A549 (cell line): Measurements from ENCODE around the gene DUSP10. TPM values are rescaled to one million over a fixed set of nuclear protein-coding genes. Genes with fewer than 3 reads are reported as not detected.

Experiments used
- ATAC-seq, 2 experiments: fragments of 200-7000 bp in 1 of 2; fragments of >200 bp in 1 of 2; cut with Nextera tagmentation in 1 of 2; cut with Tn5 transposase in 1 of 2; 3 replicates each; pipeline versions ENCODE4 v1.8.0 to v1.9.1; 2018 to 2020; ENCODE audit warnings: mild to moderate bottlenecking in 1 of 2, moderate library complexity in 1 of 2
- CTCF ChIA-PET: fragments of 300-600 bp; sonication (Branson Sonifier 250); formaldehyde crosslinking; extraction: SDS; loops from one replicate; lab custom pipeline; 2021; ENCODE audit warnings: antibody characterized with exemption, inconsistent platforms; lab: Yijun Ruan, JAX
- POLR2A ChIA-PET: fragments of 350-600 bp; formaldehyde crosslinking; extraction: SDS; loops from one replicate; lab custom pipeline; 2021; ENCODE audit warnings: antibody characterized with exemption, inconsistent platforms; lab: Yijun Ruan, JAX
- DNase-seq, 2 experiments: peaks; one replicate each; pipeline versions ENCODE4 v3.0.0 to v3.0.0-alpha.2; 2011 to 2016; ENCODE audit warnings: low read depth in 1 of 2, low spot score in 1 of 2
- FAIRE-seq: peaks from 2 replicates; lab custom pipeline; 2011; peaks lifted over from hg19 to GRCh38; lab: Jason Lieb, UNC
- H3K27ac ChIP-seq, 2 experiments: fragments of >200 bp; sonication (Bioruptor Twin); formaldehyde crosslinking; 3 replicates each; pipeline ENCODE4 v1.5.1; 2016 to 2017
- H3K4me1 ChIP-seq: fragments of >200 bp; sonication (Bioruptor Twin); formaldehyde crosslinking; 3 replicates; pipeline ENCODE4 v1.6.1; 2016
- H3K4me2 ChIP-seq: fragments of >200 bp; sonication (Bioruptor Twin); formaldehyde crosslinking; 3 replicates; pipeline ENCODE4 v1.6.1; 2016
- H3K4me3 ChIP-seq: fragments of >200 bp; sonication (Bioruptor Twin); formaldehyde crosslinking; 3 replicates; pipeline ENCODE4 v1.5.1; 2016
- H3K9me3 ChIP-seq: fragments of >200 bp; sonication (Bioruptor Twin); formaldehyde crosslinking; 3 replicates; pipeline ENCODE4 v1.6.1; 2016
- CHD2 ChIP-seq: fragments of 150-350 bp; IDR thresholded peaks from 2 replicates; pipeline ENCODE4 v1.6.1; 2014; ENCODE audit warnings: low read length; ENCODE audit not compliant: partially characterized antibody
- CHD4 ChIP-seq: fragments of 200-600 bp; sonication (generic); IDR thresholded peaks from 2 replicates; pipeline ENCODE4 v1.6.1; 2016; ENCODE audit warnings: antibody characterized with exemption, mild to moderate bottlenecking, borderline replicate concordance
- EP300 ChIP-seq, 2 experiments: fragments of >200 bp; sonication (Bioruptor Twin); formaldehyde crosslinking; IDR thresholded peaks; 2 replicates in 1 of 2; 3 replicates in 1 of 2; pipeline ENCODE4 v1.6.1; 2016 to 2017
- FOSL2 ChIP-seq, 2 experiments: fragments of 450-650 bp in 1 of 2; fragments of >200 bp in 1 of 2; sonication (Bioruptor Twin) in 1 of 2; formaldehyde crosslinking; IDR thresholded peaks; 2 replicates each; pipeline versions ENCODE4 v1.5.0 to v1.6.1; 2016 to 2020; ENCODE audit warnings: mild to moderate bottlenecking in 1 of 2, moderate library complexity in 1 of 2
- FOXS1 ChIP-seq: fragments of 250-450 bp; sonication (Bioruptor Pico); IDR thresholded peaks from 2 replicates; pipeline ENCODE4 v1.5.0; 2020; ENCODE audit warnings: mild to moderate bottlenecking, moderate library complexity
- HDAC2 ChIP-seq: fragments of 200-600 bp; sonication (generic); IDR thresholded peaks from 2 replicates; pipeline ENCODE4 v1.6.1; 2016
- HMGXB4 ChIP-seq: fragments of 250-450 bp; sonication (Bioruptor Pico); IDR thresholded peaks from 2 replicates; pipeline ENCODE4 v1.5.0; 2021; ENCODE audit warnings: mild to moderate bottlenecking, moderate library complexity, borderline replicate concordance
- HOXB13 ChIP-seq: fragments of 250-450 bp; sonication (Bioruptor Pico); IDR thresholded peaks from 2 replicates; pipeline ENCODE4 v1.5.0; 2020; ENCODE audit warnings: low read depth, mild to moderate bottlenecking, moderate library complexity
- MAX ChIP-seq: IDR thresholded peaks from 2 replicates; pipeline ENCODE4 v1.6.1; 2012
- MAZ ChIP-seq: fragments of 150-350 bp; IDR thresholded peaks from 2 replicates; pipeline ENCODE4 v1.6.1; 2014; ENCODE audit warnings: antibody characterized with exemption, low read depth, low read length, borderline replicate concordance
- MYC ChIP-seq: IDR thresholded peaks from 2 replicates; pipeline ENCODE4 v1.6.1; 2012; ENCODE audit warnings: mild to moderate bottlenecking, inconsistent platforms, low read length, improper control_type of control experiment, borderline replicate concordance
- NFE2L2 ChIP-seq: fragments of 150-350 bp; conservative IDR thresholded peaks from 2 replicates; pipeline ENCODE4 v1.6.1; 2014; ENCODE audit warnings: low read length
- PHF8 ChIP-seq: fragments of 200-600 bp; sonication (generic); IDR thresholded peaks from 2 replicates; pipeline ENCODE4 v1.6.1; 2016; ENCODE audit warnings: low read depth, mild to moderate bottlenecking, antibody characterized with exemption, moderate library complexity, borderline replicate concordance
- POLR2AphosphoS2 ChIP-seq: conservative IDR thresholded peaks from 2 replicates; pipeline ENCODE4 v1.6.1; 2012; ENCODE audit warnings: low read length, improper control_type of control experiment, inconsistent platforms
- RARB ChIP-seq: fragments of 250-450 bp; sonication (Bioruptor Pico); IDR thresholded peaks from 2 replicates; pipeline ENCODE4 v1.8.0; 2021; ENCODE audit warnings: mild to moderate bottlenecking, moderate library complexity
- RCOR1 ChIP-seq: fragments of 150-350 bp; IDR thresholded peaks from 2 replicates; pipeline ENCODE4 v1.6.1; 2014; ENCODE audit warnings: antibody characterized with exemption, low read length, low read depth
- SMC3 ChIP-seq: fragments of >200 bp; sonication (Bioruptor Twin); formaldehyde crosslinking; IDR thresholded peaks from 3 replicates; pipeline ENCODE4 v1.6.1; 2018; ENCODE audit warnings: inconsistent platforms
- SREBF2 ChIP-seq: fragments of 450-650 bp; IDR thresholded peaks from 2 replicates; pipeline ENCODE4 v1.6.1; 2014; ENCODE audit warnings: mild to moderate bottlenecking, moderate library complexity
- TFCP2L1 ChIP-seq: fragments of 250-450 bp; sonication (Bioruptor Pico); IDR thresholded peaks from 2 replicates; pipeline ENCODE4 v1.5.0; 2021; ENCODE audit warnings: mild to moderate bottlenecking
- TP53 ChIP-seq: fragments of 250-450 bp; sonication (Bioruptor Pico); IDR thresholded peaks from 2 replicates; pipeline ENCODE4 v1.5.0; 2021; ENCODE audit warnings: mild to moderate bottlenecking, moderate library complexity
- ZNF302 ChIP-seq: fragments of 250-450 bp; sonication (Bioruptor Pico); IDR thresholded peaks from 2 replicates; pipeline ENCODE4 v1.9.0; 2021; ENCODE audit warnings: inconsistent platforms, mild to moderate bottlenecking, moderate library complexity
- WGBS: methylation state at CpG from one replicate; pipeline ENCODE4 v1.1.6; 2017; ENCODE audit errors: missing lambda C conversion rate; 5-methylcytosine and 5-hydroxymethylcytosine counted together
- polyA plus RNA-seq, 4 experiments: library from polyadenylated mRNA; depleted of rRNA in 3 of 4; stranded (reverse); fragments of >200 nt; fragmentation: RNase III in 1 of 4; extraction: RNeasy Plus Mini Kit Qiagen cat#74134 plus additional on column Dnase treatment in 1 of 4; gene quantifications; 2 replicates in 3 of 4; 3 replicates in 1 of 4; pipeline ENCODE4 v1.2.3, GENCODE V29; 2011 to 2017
- TF ChIP-seq, protein P1 (sequence below): fragments of >200 bp; sonication (Bioruptor Twin); formaldehyde crosslinking; IDR thresholded peaks from 2 replicates; pipeline ENCODE4 v1.6.1; 2016
- TF ChIP-seq, protein P2 (sequence below): IDR thresholded peaks from 2 replicates; pipeline ENCODE4 v1.6.1; 2012
- TF ChIP-seq, protein P3 (sequence below): fragments of >200 bp; sonication (Bioruptor Twin); formaldehyde crosslinking; IDR thresholded peaks from 3 replicates; pipeline ENCODE4 v1.5.1; 2016
- TF ChIP-seq, protein P4 (sequence below): fragments of >200 bp; sonication (Bioruptor Twin); formaldehyde crosslinking; IDR thresholded peaks from 3 replicates; pipeline ENCODE4 v1.6.1; 2016

Gene DUSP10
- polyA plus RNA-seq, 2 of the 4 experiments (the other 2 are of a cell fraction), result 4.8 to 5.2 TPM

DNA sequence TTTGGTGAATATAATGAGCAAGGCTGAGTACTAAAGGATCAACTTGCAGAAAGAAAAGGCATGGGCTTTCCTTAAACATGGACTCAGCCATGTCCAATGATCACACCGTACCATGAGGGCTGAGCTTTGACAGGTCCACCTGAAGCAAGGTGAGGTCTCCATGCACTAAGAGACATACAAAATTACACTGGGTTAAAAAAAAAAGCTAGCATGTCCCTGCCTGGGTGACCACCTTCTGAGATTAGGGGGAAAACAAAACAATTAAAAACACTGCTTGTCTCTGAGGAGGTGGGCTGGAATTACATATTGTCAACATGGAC is 22.7 kb downstream of the DUSP10 start:
- POLR2A ChIA-PET, result interaction anchor here (2.1 kb wide), 1 partner anchor 22 kb away, joined by 12 read pairs; the partner anchor contains the start of gene DUSP10
- 86% methylated on average over 1 of the region's 1 CpG for WGBS
- peak overlapping the region; percentile 65 for H3K4me2 ChIP-seq
- H3K27ac ChIP-seq, result peak overlapping the region; percentile 62 to 80
- no peak for FAIRE-seq
- peak in 1 of 2 experiments; percentile 7; a peak in 2 of 6 replicates for ATAC-seq
- DNase-seq, result no peak
- no peak overlapping the region for H3K4me3 ChIP-seq
- peaks cover 12% of the 10 kb centered on the region; the same call in 2 of the 3 replicates for H3K9me3 ChIP-seq
- H3K4me1 ChIP-seq, result peaks cover 57% of the 10 kb centered on the region
- no peak for TF ChIP-seq NFE2L2
- TF ChIP-seq HOXB13 (CRISPR knock-in tag), result no peak
- TF ChIP-seq, protein P1, sequence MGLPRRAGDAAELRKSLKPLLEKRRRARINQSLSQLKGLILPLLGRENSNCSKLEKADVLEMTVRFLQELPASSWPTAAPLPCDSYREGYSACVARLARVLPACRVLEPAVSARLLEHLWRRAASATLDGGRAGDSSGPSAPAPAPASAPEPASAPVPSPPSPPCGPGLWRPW, result no peak
- TF ChIP-seq FOXS1, result no peak
- TF ChIP-seq RARB (CRISPR knock-in tag), result no peak
- TF ChIP-seq CHD2, result no peak
- TF ChIP-seq MAX, result no peak
- TF ChIP-seq SMC3, result no peak
- TF ChIP-seq SREBF2, result no peak
- TF ChIP-seq MYC, result no peak
- TF ChIP-seq HDAC2, result no peak
- no peak for TF ChIP-seq RCOR1
- TF ChIP-seq CHD4, result no peak
- TF ChIP-seq, all 56 proteins: peak for 0
- CTCF ChIA-PET, result interaction anchor here (0.7 to 1.6 kb wide), 3 partner anchors 23 to 242 kb away, joined by 3 to 5 read pairs (median 3); partner anchors contain the start of gene DUSP10

DNA sequence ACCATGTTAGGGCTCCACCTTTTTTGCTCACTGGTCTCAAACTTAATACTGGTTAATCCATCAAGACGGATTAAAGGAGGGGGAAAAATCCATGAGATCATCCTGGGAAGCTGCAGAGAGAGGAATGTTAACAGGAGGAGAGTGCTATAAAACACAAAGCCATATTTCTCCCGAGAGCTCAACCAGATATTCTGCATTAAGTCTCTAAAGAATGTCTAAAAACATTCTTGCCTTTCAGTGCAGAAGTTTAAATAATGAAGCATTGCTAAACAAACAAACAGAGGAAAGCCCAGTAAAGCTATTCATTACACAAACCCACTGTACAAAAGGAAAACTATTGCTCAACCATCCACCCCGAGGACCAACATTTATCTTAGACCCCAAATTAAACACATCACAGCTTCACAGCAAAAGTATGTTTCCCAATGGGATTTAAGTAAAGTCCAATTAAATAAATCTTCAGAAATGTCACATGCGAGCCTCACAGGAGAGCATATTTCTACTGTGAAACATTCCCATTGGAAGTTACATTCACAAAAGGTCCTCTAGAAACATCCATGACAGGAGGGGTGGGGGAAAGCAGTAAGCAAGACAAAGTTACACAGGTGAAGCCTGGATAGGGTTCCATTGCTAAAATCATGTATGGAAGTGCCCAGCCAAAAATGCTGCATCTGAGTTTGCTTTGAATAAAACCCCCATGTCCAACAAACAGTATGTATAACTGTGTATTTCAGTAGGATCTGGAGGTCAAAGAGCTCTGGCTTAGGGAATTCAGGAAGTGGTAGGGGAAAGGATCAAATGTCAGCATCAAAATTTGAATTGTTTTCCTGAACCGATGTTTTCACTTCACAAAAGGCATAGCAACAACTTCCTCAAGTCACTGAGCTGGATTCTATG is 23.3 kb downstream of the DUSP10 start:
- POLR2A ChIA-PET, result interaction anchor here (2.1 kb wide), 1 partner anchor 23 kb away, joined by 12 read pairs; the partner anchor contains the start of gene DUSP10
- DNase-seq (peak; percentile 23 to 67), FAIRE-seq (peak; percentile 18), ATAC-seq (peak; percentile 67 to 84)
- Histone ChIP-seq H3K4me1 (peaks cover 57% of the 10 kb centered on the region), H3K27ac (peak overlapping the region; percentile 65 to 87), H3K4me3 (no peak overlapping the region), H3K4me2 (peak overlapping the region; percentile 65), H3K9me3 (peaks cover 7% of the 10 kb centered on the region; the same call in 2 of the 3 replicates)
- CTCF ChIA-PET, result interaction anchor here (0.9 to 1.6 kb wide), 2 partner anchors 25 to 241 kb away, joined by 3 to 5 read pairs; no protein-coding TSS in a partner anchor
- 2% methylated on average over 5 of the region's 5 CpGs for WGBS
- TF ChIP-seq, protein P2, sequence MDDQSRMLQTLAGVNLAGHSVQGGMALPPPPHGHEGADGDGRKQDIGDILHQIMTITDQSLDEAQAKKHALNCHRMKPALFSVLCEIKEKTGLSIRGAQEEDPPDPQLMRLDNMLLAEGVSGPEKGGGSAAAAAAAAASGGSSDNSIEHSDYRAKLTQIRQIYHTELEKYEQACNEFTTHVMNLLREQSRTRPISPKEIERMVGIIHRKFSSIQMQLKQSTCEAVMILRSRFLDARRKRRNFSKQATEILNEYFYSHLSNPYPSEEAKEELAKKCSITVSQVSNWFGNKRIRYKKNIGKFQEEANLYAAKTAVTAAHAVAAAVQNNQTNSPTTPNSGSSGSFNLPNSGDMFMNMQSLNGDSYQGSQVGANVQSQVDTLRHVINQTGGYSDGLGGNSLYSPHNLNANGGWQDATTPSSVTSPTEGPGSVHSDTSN, result 0 out of 2 replicates have a peak, but pooled peaks have one; percentile 69
- TF ChIP-seq MYC (no peak), MAZ (no peak), HOXB13 (CRISPR knock-in tag) (no peak), POLR2AphosphoS2 (no peak), ZNF302 (CRISPR knock-in tag) (no peak), SMC3 (peak; percentile 31; the same call in 1 of the 3 replicates), EP300 (IDR thresholded peaks at IDR 0.05) (peak; percentile 79 to 86; a peak in 3 of 5 replicates), HMGXB4 (CRISPR knock-in tag) (no peak), FOSL2 (IDR thresholded peaks at IDR 0.05) (0 out of 2 replicates have a peak, but pooled peaks have one; percentile 12), FOSL2 (CRISPR knock-in tag; IDR thresholded peaks at IDR 0.05) (peak; percentile 38; the same call in 1 of the 2 replicates), TFCP2L1 (CRISPR knock-in tag) (no peak), PHF8 (no peak), CHD2 (no peak), SREBF2 (no peak), MAX (peak; percentile 56; the same call in 1 of the 2 replicates), TP53 (CRISPR knock-in tag) (no peak)
- TF ChIP-seq, protein P3, sequence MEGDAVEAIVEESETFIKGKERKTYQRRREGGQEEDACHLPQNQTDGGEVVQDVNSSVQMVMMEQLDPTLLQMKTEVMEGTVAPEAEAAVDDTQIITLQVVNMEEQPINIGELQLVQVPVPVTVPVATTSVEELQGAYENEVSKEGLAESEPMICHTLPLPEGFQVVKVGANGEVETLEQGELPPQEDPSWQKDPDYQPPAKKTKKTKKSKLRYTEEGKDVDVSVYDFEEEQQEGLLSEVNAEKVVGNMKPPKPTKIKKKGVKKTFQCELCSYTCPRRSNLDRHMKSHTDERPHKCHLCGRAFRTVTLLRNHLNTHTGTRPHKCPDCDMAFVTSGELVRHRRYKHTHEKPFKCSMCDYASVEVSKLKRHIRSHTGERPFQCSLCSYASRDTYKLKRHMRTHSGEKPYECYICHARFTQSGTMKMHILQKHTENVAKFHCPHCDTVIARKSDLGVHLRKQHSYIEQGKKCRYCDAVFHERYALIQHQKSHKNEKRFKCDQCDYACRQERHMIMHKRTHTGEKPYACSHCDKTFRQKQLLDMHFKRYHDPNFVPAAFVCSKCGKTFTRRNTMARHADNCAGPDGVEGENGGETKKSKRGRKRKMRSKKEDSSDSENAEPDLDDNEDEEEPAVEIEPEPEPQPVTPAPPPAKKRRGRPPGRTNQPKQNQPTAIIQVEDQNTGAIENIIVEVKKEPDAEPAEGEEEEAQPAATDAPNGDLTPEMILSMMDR, result no peak
- TF ChIP-seq, protein P1, result peak; percentile 83
- TF ChIP-seq, protein P4, sequence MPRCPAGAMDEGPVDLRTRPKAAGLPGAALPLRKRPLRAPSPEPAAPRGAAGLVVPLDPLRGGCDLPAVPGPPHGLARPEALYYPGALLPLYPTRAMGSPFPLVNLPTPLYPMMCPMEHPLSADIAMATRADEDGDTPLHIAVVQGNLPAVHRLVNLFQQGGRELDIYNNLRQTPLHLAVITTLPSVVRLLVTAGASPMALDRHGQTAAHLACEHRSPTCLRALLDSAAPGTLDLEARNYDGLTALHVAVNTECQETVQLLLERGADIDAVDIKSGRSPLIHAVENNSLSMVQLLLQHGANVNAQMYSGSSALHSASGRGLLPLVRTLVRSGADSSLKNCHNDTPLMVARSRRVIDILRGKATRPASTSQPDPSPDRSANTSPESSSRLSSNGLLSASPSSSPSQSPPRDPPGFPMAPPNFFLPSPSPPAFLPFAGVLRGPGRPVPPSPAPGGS, result peak; percentile 91; the same call in 1 of the 3 replicates
